ENCODE measurements around the gene DOCK8.
A peak's percentile ranks its signal among the peaks of the same experiment; 100 is the strongest.
"Not testable (repeated sequence)": the region's sequence is repeated elsewhere in the genome, so short reads cannot be mapped to it uniquely, and the experiment has no call there.

Gene DOCK8

GRCh38 chr9:214648-215493 is at the start of gene DOCK8:
Gene DOCK8 (plus strand): TSS chr9:214865. CDS start chr9:214977, 112 bp downstream.
- Histone ChIP-seq H3K27me3 (replicated peaks; ENCODE audit: control insufficient read depth, insufficient read depth, low read length) (peaks cover 20% of the 10 kb centered on the region), H3K9ac (ENCODE audit: low read length) (peak within 1 kb of the TSS; percentile 77), H3K36me3 (ENCODE audit: control insufficient read depth, insufficient read depth, low read length, severe bottlenecking) (no peaks in the 10 kb centered on the region), H3K4me1 (ENCODE audit: control insufficient read depth, insufficient read depth, low read length) (peaks cover 20% of the 10 kb centered on the region), H3K4me3 (ENCODE audit: low read length) (peak within 1 kb of the TSS; percentile 82), H3K9me3 (ENCODE audit: control insufficient read depth, low read length) (no peaks in the 10 kb centered on the region)
- DNase-seq (ENCODE audit: low read depth): peak; percentile 5

- H3K4me3 ChIP-seq (ENCODE audit: low read length); H3K27me3 ChIP-seq (replicated peaks; ENCODE audit: control insufficient read depth, insufficient read depth, low read length); DNase-seq (ENCODE audit: low read depth); H3K4me1 ChIP-seq (ENCODE audit: control insufficient read depth, insufficient read depth, low read length); H3K36me3 ChIP-seq (ENCODE audit: control insufficient read depth, insufficient read depth, low read length, severe bottlenecking); H3K9ac ChIP-seq (ENCODE audit: low read length); H3K9me3 ChIP-seq (ENCODE audit: control insufficient read depth, low read length): not testable (repeated sequence)
These were observed 44.9 kb upstream of the DOCK8 start for GRCh38 chr9:169757-170156.

- H3K9ac ChIP-seq (ENCODE audit: low read length); H3K4me1 ChIP-seq (ENCODE audit: control insufficient read depth, insufficient read depth, low read length); H3K9me3 ChIP-seq (ENCODE audit: control insufficient read depth, low read length); H3K36me3 ChIP-seq (ENCODE audit: control insufficient read depth, insufficient read depth, low read length, severe bottlenecking); DNase-seq (ENCODE audit: low read depth); H3K27me3 ChIP-seq (replicated peaks; ENCODE audit: control insufficient read depth, insufficient read depth, low read length): not testable (repeated sequence)
- H3K4me3 ChIP-seq (ENCODE audit: low read length): peak overlapping the region; percentile 66
These were observed 36.4 kb upstream of the DOCK8 start for GRCh38 chr9:178140-178825.

- peak within 1 kb of the TSS; percentile 70 for H3K4me3 ChIP-seq (ENCODE audit: low read length)
- not testable (repeated sequence) for H3K9me3 ChIP-seq (ENCODE audit: control insufficient read depth, low read length); H3K36me3 ChIP-seq (ENCODE audit: control insufficient read depth, insufficient read depth, low read length, severe bottlenecking); H3K4me1 ChIP-seq (ENCODE audit: control insufficient read depth, insufficient read depth, low read length); H3K27me3 ChIP-seq (replicated peaks; ENCODE audit: control insufficient read depth, insufficient read depth, low read length); DNase-seq (ENCODE audit: low read depth); H3K9ac ChIP-seq (ENCODE audit: low read length)
These were observed 35.7 kb upstream of the DOCK8 start, which contains the start of gene ZNG1A for GRCh38 chr9:178970-179383. Gene ZNG1A (minus strand): TSS chr9:179056. CDS start chr9:178969, 87 bp downstream.

GRCh38 chr9:199601-200000 is 15.1 kb upstream of the DOCK8 start:
- H3K36me3 ChIP-seq (ENCODE audit: control insufficient read depth, insufficient read depth, low read length, severe bottlenecking); H3K4me3 ChIP-seq (ENCODE audit: low read length); H3K27me3 ChIP-seq (replicated peaks; ENCODE audit: control insufficient read depth, insufficient read depth, low read length); H3K9ac ChIP-seq (ENCODE audit: low read length); DNase-seq (ENCODE audit: low read depth); H3K9me3 ChIP-seq (ENCODE audit: control insufficient read depth, low read length); H3K4me1 ChIP-seq (ENCODE audit: control insufficient read depth, insufficient read depth, low read length): not testable (repeated sequence)

- no peak for DNase-seq (ENCODE audit: low read depth)
- H3K9me3 ChIP-seq (ENCODE audit: control insufficient read depth, low read length): no peaks in the 10 kb centered on the region
- H3K4me1 ChIP-seq (ENCODE audit: control insufficient read depth, insufficient read depth, low read length): peaks cover 5% of the 10 kb centered on the region
- no peaks in the 10 kb centered on the region for H3K36me3 ChIP-seq (ENCODE audit: control insufficient read depth, insufficient read depth, low read length, severe bottlenecking)
- H3K4me3 ChIP-seq (ENCODE audit: low read length): no peak overlapping the region
- H3K27me3 ChIP-seq (replicated peaks; ENCODE audit: control insufficient read depth, insufficient read depth, low read length): no peaks in the 10 kb centered on the region
- H3K9ac ChIP-seq (ENCODE audit: low read length): no peak overlapping the region
These were observed 8.2 kb upstream of the DOCK8 start for GRCh38 chr9:206481-206880.

- Histone ChIP-seq H3K27me3 (replicated peaks; ENCODE audit: control insufficient read depth, insufficient read depth, low read length) (no peaks in the 10 kb centered on the region), H3K9me3 (ENCODE audit: control insufficient read depth, low read length) (no peaks in the 10 kb centered on the region), H3K36me3 (ENCODE audit: control insufficient read depth, insufficient read depth, low read length, severe bottlenecking) (no peaks in the 10 kb centered on the region), H3K4me1 (ENCODE audit: control insufficient read depth, insufficient read depth, low read length) (peaks cover 10% of the 10 kb centered on the region), H3K9ac (ENCODE audit: low read length) (no peak overlapping the region), H3K4me3 (ENCODE audit: low read length) (no peak overlapping the region)
- DNase-seq (ENCODE audit: low read depth): no peak
These were observed 5.4 kb upstream of the DOCK8 start for GRCh38 chr9:209143-209758.

- DNase-seq (ENCODE audit: low read depth): no peak
- H3K9me3 ChIP-seq (ENCODE audit: control insufficient read depth, low read length): no peaks in the 10 kb centered on the region
- H3K36me3 ChIP-seq (ENCODE audit: control insufficient read depth, insufficient read depth, low read length, severe bottlenecking): no peaks in the 10 kb centered on the region
- H3K27me3 ChIP-seq (replicated peaks; ENCODE audit: control insufficient read depth, insufficient read depth, low read length): peaks cover 9% of the 10 kb centered on the region
- H3K4me1 ChIP-seq (ENCODE audit: control insufficient read depth, insufficient read depth, low read length): peaks cover 15% of the 10 kb centered on the region
- H3K9ac ChIP-seq (ENCODE audit: low read length): no peak overlapping the region
- no peak overlapping the region for H3K4me3 ChIP-seq (ENCODE audit: low read length)
These were observed 3.6 kb upstream of the DOCK8 start for GRCh38 chr9:211036-211435.

GRCh38 chr9:211557-211956 is 3.1 kb upstream of the DOCK8 start:
- Histone ChIP-seq H3K9me3 (ENCODE audit: control insufficient read depth, low read length) (no peaks in the 10 kb centered on the region), H3K27me3 (replicated peaks; ENCODE audit: control insufficient read depth, insufficient read depth, low read length) (peaks cover 15% of the 10 kb centered on the region), H3K4me3 (ENCODE audit: low read length) (no peak overlapping the region), H3K9ac (ENCODE audit: low read length) (no peak overlapping the region), H3K36me3 (ENCODE audit: control insufficient read depth, insufficient read depth, low read length, severe bottlenecking) (no peaks in the 10 kb centered on the region), H3K4me1 (ENCODE audit: control insufficient read depth, insufficient read depth, low read length) (peaks cover 15% of the 10 kb centered on the region)
- peak; percentile 7 for DNase-seq (ENCODE audit: low read depth)

- peaks cover 20% of the 10 kb centered on the region for H3K27me3 ChIP-seq (replicated peaks; ENCODE audit: control insufficient read depth, insufficient read depth, low read length)
- no peaks in the 10 kb centered on the region for H3K9me3 ChIP-seq (ENCODE audit: control insufficient read depth, low read length)
- no peak overlapping the region for H3K4me3 ChIP-seq (ENCODE audit: low read length)
- no peak overlapping the region for H3K9ac ChIP-seq (ENCODE audit: low read length)
- DNase-seq (ENCODE audit: low read depth): no peak
- H3K4me1 ChIP-seq (ENCODE audit: control insufficient read depth, insufficient read depth, low read length): peaks cover 15% of the 10 kb centered on the region
- no peaks in the 10 kb centered on the region for H3K36me3 ChIP-seq (ENCODE audit: control insufficient read depth, insufficient read depth, low read length, severe bottlenecking)
These were observed 2.4 kb upstream of the DOCK8 start for GRCh38 chr9:212297-212696.

- Histone ChIP-seq H3K4me1 (ENCODE audit: control insufficient read depth, insufficient read depth, low read length) (peaks cover 15% of the 10 kb centered on the region), H3K9ac (ENCODE audit: low read length) (peak overlapping the region; percentile 77), H3K27me3 (replicated peaks; ENCODE audit: control insufficient read depth, insufficient read depth, low read length) (peaks cover 20% of the 10 kb centered on the region), H3K4me3 (ENCODE audit: low read length) (peak overlapping the region; percentile 82)
- DNase-seq (ENCODE audit: low read depth); H3K9me3 ChIP-seq (ENCODE audit: control insufficient read depth, low read length); H3K36me3 ChIP-seq (ENCODE audit: control insufficient read depth, insufficient read depth, low read length, severe bottlenecking): not testable (repeated sequence)
These were observed 764 bp upstream of the DOCK8 start for GRCh38 chr9:213901-214300.
